Measurements from ENCODE around the gene HP.
"Not testable (repeated sequence)": the region's sequence is repeated elsewhere in the genome, so short reads cannot be mapped to it uniquely, and the experiment has no call there.

DNA sequence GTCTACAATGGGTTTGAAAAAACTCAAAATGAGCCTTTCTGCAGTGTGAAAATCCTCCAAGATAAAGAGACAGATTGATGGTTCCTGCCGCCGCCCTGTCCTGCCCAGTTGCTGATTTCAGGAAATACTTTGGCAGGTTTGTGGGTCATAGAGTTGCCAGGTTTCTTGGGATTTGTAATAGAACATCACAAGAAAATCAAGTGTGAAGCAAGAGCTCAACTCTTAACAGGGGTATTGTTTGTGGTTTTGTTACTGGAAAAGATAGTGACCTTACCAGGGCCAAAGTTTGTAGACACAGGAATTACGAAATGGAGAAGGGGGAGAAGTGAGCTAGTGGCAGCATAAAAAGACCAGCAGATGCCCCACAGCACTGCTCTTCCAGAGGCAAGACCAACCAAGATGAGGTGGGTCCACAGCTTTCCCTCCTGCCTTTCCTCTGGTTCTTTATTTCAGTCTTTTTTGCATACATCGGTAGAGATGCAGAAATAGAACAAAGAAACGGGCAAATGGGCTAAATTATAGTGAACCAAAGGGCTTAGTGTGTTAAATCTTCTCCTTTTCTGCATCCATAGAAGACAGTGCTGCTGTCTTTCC is at the start of gene HP:
- TF ChIP-seq, protein P1, sequence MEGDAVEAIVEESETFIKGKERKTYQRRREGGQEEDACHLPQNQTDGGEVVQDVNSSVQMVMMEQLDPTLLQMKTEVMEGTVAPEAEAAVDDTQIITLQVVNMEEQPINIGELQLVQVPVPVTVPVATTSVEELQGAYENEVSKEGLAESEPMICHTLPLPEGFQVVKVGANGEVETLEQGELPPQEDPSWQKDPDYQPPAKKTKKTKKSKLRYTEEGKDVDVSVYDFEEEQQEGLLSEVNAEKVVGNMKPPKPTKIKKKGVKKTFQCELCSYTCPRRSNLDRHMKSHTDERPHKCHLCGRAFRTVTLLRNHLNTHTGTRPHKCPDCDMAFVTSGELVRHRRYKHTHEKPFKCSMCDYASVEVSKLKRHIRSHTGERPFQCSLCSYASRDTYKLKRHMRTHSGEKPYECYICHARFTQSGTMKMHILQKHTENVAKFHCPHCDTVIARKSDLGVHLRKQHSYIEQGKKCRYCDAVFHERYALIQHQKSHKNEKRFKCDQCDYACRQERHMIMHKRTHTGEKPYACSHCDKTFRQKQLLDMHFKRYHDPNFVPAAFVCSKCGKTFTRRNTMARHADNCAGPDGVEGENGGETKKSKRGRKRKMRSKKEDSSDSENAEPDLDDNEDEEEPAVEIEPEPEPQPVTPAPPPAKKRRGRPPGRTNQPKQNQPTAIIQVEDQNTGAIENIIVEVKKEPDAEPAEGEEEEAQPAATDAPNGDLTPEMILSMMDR (conservative IDR thresholded peaks at IDR 0.05; ENCODE audit: low read length), result not testable (repeated sequence)
- not testable (repeated sequence) for TF ChIP-seq EZH2phosphoT487 (IDR thresholded peaks at IDR 0.05; ENCODE audit: borderline replicate concordance, low read depth, low read length)

Measured in OCI-LY7 (cell line).